Transverse colon (tissue), 4 donors: Measurements from ENCODE around the gene RANGRF. TPM values are rescaled to one million over a fixed set of nuclear protein-coding genes. Genes with fewer than 3 reads are reported as not detected.

ENCODE experiments used
- DNase-seq: peaks from one replicate; pipeline ENCODE4 v3.0.0-alpha.2; 2019
- H3K27ac ChIP-seq, 4 donors: fragments of 200-600 bp; sonication (generic); 2 replicates each; pipeline ENCODE4 v1.5.1; 2016 to 2018; ENCODE audit warnings: inconsistent platforms in 4 of 4
- H3K27me3 ChIP-seq: fragments of 200-600 bp; sonication (generic); 2 replicates; pipeline ENCODE4 v1.5.1; 2017; ENCODE audit warnings: inconsistent platforms
- H3K36me3 ChIP-seq, 4 donors: fragments of 200-600 bp; sonication (generic); 2 replicates each; pipeline ENCODE4 v1.5.1; 2017 to 2019; ENCODE audit warnings: inconsistent platforms in 4 of 4
- H3K4me1 ChIP-seq, 4 donors: fragments of 200-600 bp; sonication (generic); 2 replicates each; pipeline ENCODE4 v1.5.1; 2017 to 2020; ENCODE audit warnings: inconsistent platforms in 4 of 4
- H3K4me3 ChIP-seq, 4 donors: fragments of 200-600 bp; sonication (generic); 1 replicate in 1 of 4; 2 replicates in 3 of 4; pipeline versions ENCODE4 v1.5.1 to v1.6.1; 2017 to 2019; ENCODE audit warnings: inconsistent platforms in 4 of 4
- H3K9me3 ChIP-seq, 2 donors: fragments of 200-600 bp; sonication (generic); 2 replicates each; pipeline ENCODE4 v1.5.1; 2017 to 2019; ENCODE audit warnings: inconsistent platforms in 2 of 2
- EP300 ChIP-seq: sonication (generic); formaldehyde crosslinking; IDR thresholded peaks from one replicate; pipeline ENCODE4 v1.6.1; 2017; ENCODE audit warnings: antibody characterized with exemption, low read depth
- POLR2A ChIP-seq: fragments of 450-650 bp; IDR thresholded peaks from one replicate; pipeline ENCODE4 v1.6.1; 2016; ENCODE audit warnings: antibody characterized with exemption, mild to moderate bottlenecking, moderate library complexity
- POLR2AphosphoS5 ChIP-seq, 3 donors: sonication (generic); formaldehyde crosslinking; IDR thresholded peaks; one replicate each; pipeline ENCODE4 v1.6.1; 2016; ENCODE audit warnings: antibody characterized with exemption in 3 of 3
- WGBS, 2 donors: methylation state at CpG; one replicate each; pipeline ENCODE4 v1.1.5; 2018; ENCODE audit warnings: low coverage in 1 of 2; 5-methylcytosine and 5-hydroxymethylcytosine counted together
- in situ Hi-C, 4 donors: fragments of 200-750 bp; cut with MboI; loops; one replicate each; pipeline versions ENCODE4 v1.15.0 to v1.15.1; 2017; ENCODE audit warnings: low sequenced_read_pairs in 3 of 4, low pct_ligation_motif_present in 1 of 4, low pct_unique_long_range_greater_than_20kb in 1 of 4
- intact Hi-C: fragments of 100-400 bp; cut with DNase I; formaldehyde crosslinking; loops from one replicate; pipeline ENCODE4 v1.15.1; 2023; ENCODE audit warnings: low total_unique reads
- total RNA-seq, 4 donors: library from RNA; depleted of rRNA; stranded (reverse); fragments of >200 nt; gene quantifications; one replicate each; pipeline ENCODE4 v1.1.0, GENCODE V29; 2016
- TF ChIP-seq, protein P1 (sequence below), 5 experiments: fragments of 200-600 bp in 3 of 5; fragments of 450-650 bp in 2 of 5; sonication (generic) in 3 of 5; IDR thresholded peaks; 1 replicate in 2 of 5; 2 replicates in 3 of 5; pipeline ENCODE4 v1.5.1; 2016 to 2017; ENCODE audit warnings: antibody characterized with exemption in 5 of 5, inconsistent platforms in 3 of 5, mild to moderate bottlenecking in 2 of 5, moderate library complexity in 1 of 5

Gene RANGRF
- total RNA-seq, 4 donors from 2014 or later, result 8.4 to 47.1 (median 14.6) TPM

DNA sequence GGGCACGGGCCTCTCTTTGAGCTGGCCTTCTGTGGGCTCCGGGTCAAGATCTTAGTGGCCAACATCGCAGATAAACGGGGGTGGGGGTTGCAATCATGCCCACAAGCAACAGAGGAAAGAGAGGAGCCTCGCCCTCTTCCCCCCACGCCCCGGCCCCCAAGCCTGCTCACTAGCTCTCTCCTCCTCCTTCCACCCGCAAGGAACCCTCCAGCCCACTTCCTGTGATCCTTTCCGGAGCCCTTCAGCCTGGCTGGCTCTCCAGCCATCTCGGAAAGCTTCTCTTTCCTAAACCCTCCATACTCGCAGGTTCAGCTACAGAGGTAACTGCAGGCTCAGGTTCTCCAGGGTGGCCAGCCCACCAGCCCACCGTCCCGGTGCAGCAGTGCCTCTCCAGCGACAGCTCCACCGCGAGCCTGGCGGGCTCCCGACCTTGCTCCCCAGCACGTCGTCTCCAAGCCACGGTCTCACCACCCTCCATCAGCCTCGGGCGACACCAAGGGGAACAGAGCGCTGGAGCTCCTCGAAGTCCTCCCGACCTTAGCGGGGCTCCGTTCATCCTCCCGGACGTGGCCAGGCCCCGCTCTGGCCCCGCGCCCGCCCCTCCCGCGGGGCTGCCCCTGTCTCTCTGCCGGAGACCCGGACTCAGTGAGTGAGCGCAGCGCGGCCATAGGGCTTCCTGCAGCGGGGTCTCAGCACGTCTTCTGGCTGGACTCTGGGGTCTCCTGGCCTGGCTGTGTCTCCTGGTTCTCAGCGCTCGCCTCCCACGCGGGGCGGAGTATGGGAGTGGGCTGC lies 38.2 kb downstream of the RANGRF start:
- H3K27ac ChIP-seq, result peak overlapping the region; percentile 26 to 55 (median 47)
- peaks cover 34% of the 10 kb centered on the region for H3K27me3 ChIP-seq
- peaks cover 0 to 15% (median 10%) of the 10 kb centered on the region in 4 donors for H3K4me1 ChIP-seq
- no peaks in the 10 kb centered on the region for H3K36me3 ChIP-seq
- no peaks in the 10 kb centered on the region for H3K9me3 ChIP-seq
- intact Hi-C loops, result no loop called here
- in situ Hi-C loops, result no loop called here
- no peak for DNase-seq
- WGBS, 2 donors, result 24 to 60% methylated on average over 2 to 23 of the region's 48 CpGs
- peak overlapping the region; percentile 13 to 48 (median 30) for H3K4me3 ChIP-seq
- TF ChIP-seq POLR2AphosphoS5 (IDR thresholded peaks at IDR 0.05) (no peak), EP300 (no peak), POLR2A (no peak)
- TF ChIP-seq, protein P1, sequence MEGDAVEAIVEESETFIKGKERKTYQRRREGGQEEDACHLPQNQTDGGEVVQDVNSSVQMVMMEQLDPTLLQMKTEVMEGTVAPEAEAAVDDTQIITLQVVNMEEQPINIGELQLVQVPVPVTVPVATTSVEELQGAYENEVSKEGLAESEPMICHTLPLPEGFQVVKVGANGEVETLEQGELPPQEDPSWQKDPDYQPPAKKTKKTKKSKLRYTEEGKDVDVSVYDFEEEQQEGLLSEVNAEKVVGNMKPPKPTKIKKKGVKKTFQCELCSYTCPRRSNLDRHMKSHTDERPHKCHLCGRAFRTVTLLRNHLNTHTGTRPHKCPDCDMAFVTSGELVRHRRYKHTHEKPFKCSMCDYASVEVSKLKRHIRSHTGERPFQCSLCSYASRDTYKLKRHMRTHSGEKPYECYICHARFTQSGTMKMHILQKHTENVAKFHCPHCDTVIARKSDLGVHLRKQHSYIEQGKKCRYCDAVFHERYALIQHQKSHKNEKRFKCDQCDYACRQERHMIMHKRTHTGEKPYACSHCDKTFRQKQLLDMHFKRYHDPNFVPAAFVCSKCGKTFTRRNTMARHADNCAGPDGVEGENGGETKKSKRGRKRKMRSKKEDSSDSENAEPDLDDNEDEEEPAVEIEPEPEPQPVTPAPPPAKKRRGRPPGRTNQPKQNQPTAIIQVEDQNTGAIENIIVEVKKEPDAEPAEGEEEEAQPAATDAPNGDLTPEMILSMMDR (IDR thresholded peaks at IDR 0.05), result no peak

DNA sequence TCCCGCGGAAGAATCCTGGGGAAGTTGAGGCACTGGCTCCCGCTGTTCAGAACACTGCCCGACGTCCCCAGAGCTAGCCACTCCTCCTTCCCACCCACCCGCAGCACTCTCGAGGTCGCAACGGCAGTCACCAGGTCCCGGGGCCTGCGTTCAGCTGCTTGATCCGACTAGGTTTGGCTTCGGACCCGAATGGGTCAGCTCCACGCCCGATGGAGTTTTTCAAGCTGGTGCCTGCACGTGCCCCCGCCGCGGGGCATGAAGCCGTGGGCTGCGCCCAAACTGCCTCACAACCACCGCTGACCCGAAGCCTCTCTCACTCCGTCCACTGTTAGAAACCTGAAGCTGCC lies 38.8 kb downstream of the RANGRF start:
- Histone ChIP-seq H3K36me3 (no peaks in the 10 kb centered on the region), H3K4me1 (peaks cover 0 to 15% (median 10%) of the 10 kb centered on the region in 4 donors), H3K4me3 (peak overlapping the region in 3 of 4 donors; percentile 23 to 48 (median 37)), H3K27me3 (peaks cover 34% of the 10 kb centered on the region), H3K9me3 (no peaks in the 10 kb centered on the region), H3K27ac (peak overlapping the region in 2 of 4 donors; percentile 26 to 55)
- TF ChIP-seq POLR2AphosphoS5 (IDR thresholded peaks at IDR 0.05), result no peak
- TF ChIP-seq POLR2A, result no peak
- no peak for TF ChIP-seq EP300
- TF ChIP-seq, protein P1 (IDR thresholded peaks at IDR 0.05), result no peak
- intact Hi-C loops, result no loop called here
- in situ Hi-C loops, result no loop called here
- DNase-seq, result no peak
- WGBS, 2 donors, result 20% methylated on average over 23 of the region's 25 CpGs; no CpG with 5 or more reads in 1 of the 2 donors

DNA sequence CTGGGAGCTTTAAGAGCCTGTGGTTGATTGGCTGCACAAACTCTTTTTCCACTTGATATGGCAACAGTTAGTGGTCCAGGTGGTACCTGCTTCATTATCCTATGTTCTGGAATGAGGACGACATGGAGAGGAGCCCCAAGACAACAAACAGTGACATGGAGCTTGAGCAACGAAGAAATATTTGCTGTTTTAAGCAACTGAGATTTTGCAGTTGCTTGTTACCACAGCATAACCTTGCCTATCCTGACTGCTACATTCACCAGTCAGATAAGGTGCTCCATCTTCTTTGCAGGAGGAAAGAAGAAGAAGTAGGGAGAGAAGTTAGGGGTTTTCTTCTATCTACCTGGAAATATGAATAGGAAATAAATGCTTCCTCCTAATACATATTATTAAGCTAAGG lies 43.7 kb downstream of the RANGRF start:
- intact Hi-C loops (no loop called here), in situ Hi-C loops (no loop called here)
- Histone ChIP-seq H3K9me3 (no peaks in the 10 kb centered on the region), H3K27ac (no peak overlapping the region), H3K4me3 (no peak overlapping the region), H3K36me3 (no peaks in the 10 kb centered on the region), H3K27me3 (peaks cover 12% of the 10 kb centered on the region), H3K4me1 (peaks cover 0 to 4% (median 3%) of the 10 kb centered on the region in 4 donors)
- WGBS, 2 donors, result 74 to 84% methylated on average over 2 of the region's 2 CpGs
- no peak for DNase-seq
- TF ChIP-seq POLR2A (no peak), EP300 (no peak), POLR2AphosphoS5 (IDR thresholded peaks at IDR 0.05) (no peak)
- TF ChIP-seq, protein P1 (IDR thresholded peaks at IDR 0.05), result no peak

DNA sequence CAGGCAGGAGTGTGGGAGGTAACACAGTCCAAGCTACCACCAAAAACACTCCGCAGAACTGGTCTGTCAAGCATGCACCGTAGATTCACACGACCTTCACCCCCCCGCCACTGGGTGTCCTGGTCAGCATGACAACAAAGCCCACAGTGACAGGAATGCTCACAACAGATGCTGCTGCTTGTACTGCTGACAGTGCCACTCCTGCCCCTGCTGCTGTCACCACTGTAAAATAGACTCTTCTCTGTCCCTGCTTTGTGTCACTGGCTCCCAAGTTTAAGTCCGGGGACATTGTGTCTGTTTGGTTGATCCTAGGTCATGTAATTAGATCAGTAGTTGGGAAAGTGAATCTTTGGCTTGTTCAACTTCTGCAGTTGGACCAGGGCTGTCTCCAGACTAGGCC lies 44.2 kb downstream of the RANGRF start:
- Histone ChIP-seq H3K36me3 (no peaks in the 10 kb centered on the region), H3K4me1 (no peaks in the 10 kb centered on the region), H3K4me3 (no peak overlapping the region), H3K27me3 (peaks cover 6% of the 10 kb centered on the region), H3K27ac (no peak overlapping the region), H3K9me3 (no peaks in the 10 kb centered on the region)
- intact Hi-C loops (no loop called here), in situ Hi-C loops (no loop called here)
- WGBS, 2 donors, result 51 to 62% methylated on average over 3 to 5 of the region's 5 CpGs
- DNase-seq, result no peak
- no peak for TF ChIP-seq POLR2AphosphoS5 (IDR thresholded peaks at IDR 0.05)
- TF ChIP-seq POLR2A, result no peak
- no peak for TF ChIP-seq EP300
- TF ChIP-seq, protein P1 (IDR thresholded peaks at IDR 0.05), result no peak
